Neural cell (in vitro differentiated cells): Measurements from ENCODE around the gene ZNF500.

Experiments used
- CTCF ChIP-seq: fragments of 450-650 bp; IDR thresholded peaks from 2 replicates; pipeline ENCODE4 v1.5.1; 2014; ENCODE audit warnings: antibody characterized with exemption, mild to moderate bottlenecking, moderate library complexity; ENCODE audit not compliant: poor library complexity, severe bottlenecking
- EP300 ChIP-seq: fragments of 450-650 bp; conservative IDR thresholded peaks from 2 replicates; pipeline ENCODE4 v1.6.1; 2014; ENCODE audit warnings: antibody characterized with exemption, mild to moderate bottlenecking, moderate library complexity; ENCODE audit not compliant: poor library complexity, severe bottlenecking
- EZH2 ChIP-seq: fragments of 200-600, 300-800 bp; shearing (Covaris generic), sonication (generic); IDR thresholded peaks from 2 replicates; pipeline ENCODE4 v1.6.1; 2014; ENCODE audit warnings: antibody characterized with exemption, low read length, borderline replicate concordance, mild to moderate bottlenecking; ENCODE audit not compliant: insufficient read depth, poor library complexity, severe bottlenecking
- POLR2AphosphoS5 ChIP-seq: IDR thresholded peaks from 2 replicates; pipeline ENCODE4 v1.6.1; 2012
- RAD21 ChIP-seq: fragments of 450-650 bp; conservative IDR thresholded peaks from 2 replicates; pipeline ENCODE4 v1.6.1; 2014; ENCODE audit warnings: antibody characterized with exemption, mild to moderate bottlenecking, moderate library complexity
- REST ChIP-seq: IDR thresholded peaks from 2 replicates; pipeline ENCODE4 v1.6.1; 2012; ENCODE audit warnings: borderline replicate concordance
- TAF1 ChIP-seq: IDR thresholded peaks from 2 replicates; pipeline ENCODE4 v1.6.1; 2012; ENCODE audit warnings: low read depth

GRCh38 chr16:4803898-4804762, 37.2 kb upstream of the ZNF500 start:
- TF ChIP-seq CTCF (no peak), EP300 (no peak), EZH2 (no peak), REST (no peak), TAF1 (no peak), POLR2AphosphoS5 (no peak), RAD21 (no peak)
